H1 (cell line): Measurements from ENCODE around the gene HAGH. TPM values are rescaled to one million over a fixed set of nuclear protein-coding genes. Genes with fewer than 3 reads are reported as not detected.

Experiments used
- CTCF ChIA-PET: fragments of 300-600 bp; sonication (Branson Sonifier 250); formaldehyde crosslinking; loops from one replicate; lab custom pipeline; 2021; ENCODE audit not compliant: partially characterized antibody; lab: Charles Lee
- POLR2A ChIA-PET: fragments of 300-600 bp; sonication (Branson Sonifier 250); formaldehyde crosslinking; loops from one replicate; lab custom pipeline; 2021; ENCODE audit warnings: inconsistent platforms; ENCODE audit not compliant: partially characterized antibody; lab: Charles Lee
- DNase-seq, 2 experiments: peaks; one replicate each; pipeline versions ENCODE4 v3.0.0 to v3.0.0-alpha.2; 2010 to 2022; ENCODE audit warnings: low spot score in 2 of 2, low read depth in 1 of 2, mixed read lengths in 1 of 2
- FAIRE-seq: peaks from 2 replicates; lab custom pipeline; 2011; peaks lifted over from hg19 to GRCh38; lab: Jason Lieb, UNC
- H2AFZ ChIP-seq: 2 replicates; pipeline ENCODE4 v1.8.1; 2012; ENCODE audit warnings: low read length, inconsistent platforms
- H2AK5ac ChIP-seq: 2 replicates; pipeline ENCODE4 v1.6.1; 2013; ENCODE audit warnings: low read depth, low read length
- H2BK120ac ChIP-seq: replicated peaks from 2 replicates; pipeline ENCODE3; 2013; ENCODE audit warnings: low read depth, low read length, inconsistent platforms
- H2BK12ac ChIP-seq: 2 replicates; pipeline ENCODE4 v1.6.1; 2013; ENCODE audit warnings: low read depth, low read length
- H2BK15ac ChIP-seq: 2 replicates; pipeline ENCODE4 v1.6.1; 2013; ENCODE audit warnings: low read length
- H2BK20ac ChIP-seq: 2 replicates; pipeline ENCODE4 v1.6.1; 2013; ENCODE audit warnings: low read length
- H2BK5ac ChIP-seq: 2 replicates; pipeline ENCODE4 v1.6.1; 2013; ENCODE audit warnings: low read depth, low read length
- H3K14ac ChIP-seq: 2 replicates; pipeline ENCODE4 v1.6.1; 2013; ENCODE audit warnings: inconsistent platforms; ENCODE audit not compliant: insufficient read length
- H3K18ac ChIP-seq: 2 replicates; pipeline ENCODE4 v1.6.1; 2013; ENCODE audit warnings: low read length; ENCODE audit errors: extremely low read depth
- H3K23ac ChIP-seq: 2 replicates; pipeline ENCODE4 v1.6.1; 2013; ENCODE audit warnings: inconsistent platforms; ENCODE audit not compliant: insufficient read length
- H3K23me2 ChIP-seq: 2 replicates; pipeline ENCODE4 v1.6.1; 2013; ENCODE audit warnings: low read depth, low read length
- H3K27ac ChIP-seq: 2 replicates; pipeline ENCODE4 v1.6.1; 2011; ENCODE audit warnings: low read depth, low read length, inconsistent platforms
- H3K27me3 ChIP-seq, 4 experiments: replicated peaks in 1 of 4; 1 replicate in 1 of 4; 2 replicates in 3 of 4; pipeline versions ENCODE4 v1.6.1 to v1.8.1; 2011 to 2013; ENCODE audit warnings: low read length in 3 of 4, mild to moderate bottlenecking in 3 of 4, inconsistent platforms in 2 of 4, mixed read lengths in 2 of 4, moderate library complexity in 1 of 4; ENCODE audit not compliant: control insufficient read depth in 3 of 4, insufficient read depth in 3 of 4; ENCODE audit errors: extremely low read depth in 1 of 4
- H3K36me3 ChIP-seq, 4 experiments: 2 replicates each; pipeline versions ENCODE4 v1.6.1 to v1.8.1; 2011 to 2013; ENCODE audit warnings: mild to moderate bottlenecking in 4 of 4, low read length in 3 of 4, moderate library complexity in 2 of 4, control low read depth in 1 of 4, inconsistent platforms in 1 of 4; ENCODE audit not compliant: insufficient read depth in 4 of 4, control insufficient read depth in 2 of 4
- H3K4ac ChIP-seq: replicated peaks from 2 replicates; pipeline ENCODE3; 2013; ENCODE audit warnings: low read length, low read depth, mixed read lengths, inconsistent platforms; ENCODE audit not compliant: insufficient read length
- H3K4me1 ChIP-seq, 4 experiments: replicated peaks in 1 of 4; 1 replicate in 1 of 4; 2 replicates in 3 of 4; pipeline versions ENCODE4 v1.6.1 to v1.8.1; 2011 to 2013; ENCODE audit warnings: low read length in 3 of 4, inconsistent platforms in 2 of 4, mixed read lengths in 1 of 4; ENCODE audit not compliant: insufficient read depth in 4 of 4, control insufficient read depth in 3 of 4
- H3K4me2 ChIP-seq, 2 experiments: 2 replicates each; pipeline versions ENCODE4 v1.6.1 to v1.8.1; 2011 to 2013; ENCODE audit warnings: low read depth in 2 of 2, low read length in 2 of 2, control low read depth in 1 of 2, inconsistent platforms in 1 of 2, mild to moderate bottlenecking in 1 of 2; ENCODE audit not compliant: insufficient read depth in 1 of 2
- H3K4me3 ChIP-seq, 4 experiments: fragments of 200-600, 300-600 bp in 1 of 4; sonication (generic), shearing (Covaris generic), sonication (Bioruptor Twin) in 1 of 4; 2 replicates each; pipeline versions ENCODE4 v1.5.1 to v1.8.1; 2011 to 2016; ENCODE audit warnings: low read length in 4 of 4, low read depth in 3 of 4, control low read depth in 2 of 4, inconsistent platforms in 2 of 4, mild to moderate bottlenecking in 2 of 4, mixed read lengths in 1 of 4, moderate library complexity in 1 of 4; ENCODE audit not compliant: insufficient read depth in 2 of 4; ENCODE audit errors: extremely low read depth in 1 of 4
- H3K56ac ChIP-seq: replicated peaks from 2 replicates; pipeline ENCODE3; 2013; ENCODE audit warnings: low read depth, mild to moderate bottlenecking, mixed read lengths, low read length, inconsistent platforms; ENCODE audit not compliant: insufficient read length
- H3K79me1 ChIP-seq: 2 replicates; pipeline ENCODE4 v1.6.1; 2013; ENCODE audit warnings: low read depth, low read length, control low read depth
- H3K79me2 ChIP-seq, 2 experiments: 2 replicates each; pipeline versions ENCODE4 v1.6.1 to v1.8.1; 2012 to 2013; ENCODE audit warnings: low read length in 2 of 2, mild to moderate bottlenecking in 2 of 2, inconsistent platforms in 1 of 2; ENCODE audit not compliant: insufficient read depth in 2 of 2, control insufficient read depth in 1 of 2
- H3K9ac ChIP-seq, 4 experiments: replicated peaks in 1 of 4; 1 replicate in 1 of 4; 2 replicates in 3 of 4; pipeline versions ENCODE4 v1.6.1 to v1.8.1; 2011 to 2013; ENCODE audit warnings: low read depth in 3 of 4, low read length in 3 of 4, control low read depth in 2 of 4, mild to moderate bottlenecking in 2 of 4, moderate library complexity in 2 of 4, inconsistent platforms in 1 of 4; ENCODE audit errors: extremely low read depth in 1 of 4
- H3K9me3 ChIP-seq, 2 experiments: 2 replicates each; pipeline versions ENCODE4 v1.6.1 to v1.8.1; 2012 to 2013; ENCODE audit warnings: mild to moderate bottlenecking in 2 of 2, moderate library complexity in 2 of 2, control low read depth in 1 of 2, inconsistent platforms in 1 of 2, low read depth in 1 of 2, low read length in 1 of 2, mixed read lengths in 1 of 2; ENCODE audit not compliant: insufficient read depth in 2 of 2
- H4K20me1 ChIP-seq, 2 experiments: replicated peaks in 1 of 2; 2 replicates each; pipeline versions ENCODE3 to v1.8.1; 2011 to 2013; ENCODE audit warnings: inconsistent platforms in 2 of 2, low read length in 2 of 2, mild to moderate bottlenecking in 1 of 2; ENCODE audit not compliant: insufficient read depth in 2 of 2, control insufficient read depth in 1 of 2
- H4K5ac ChIP-seq: 2 replicates; pipeline ENCODE4 v1.6.1; 2013; ENCODE audit warnings: low read length, low read depth, mixed read lengths, inconsistent platforms; ENCODE audit not compliant: insufficient read length
- H4K8ac ChIP-seq: 2 replicates; pipeline ENCODE4 v1.8.0; 2013; ENCODE audit warnings: mild to moderate bottlenecking, moderate library complexity, low read length, inconsistent platforms; ENCODE audit not compliant: insufficient read depth; ENCODE audit errors: extremely low read depth
- H4K91ac ChIP-seq: replicated peaks from 2 replicates; pipeline ENCODE3; 2013; ENCODE audit warnings: low read length, mixed read lengths, inconsistent platforms; ENCODE audit not compliant: insufficient read length
- EGR1 ChIP-seq: IDR thresholded peaks from 2 replicates; pipeline ENCODE4 v1.6.1; 2011; ENCODE audit warnings: low read depth, low read length, borderline replicate concordance
- NRF1 ChIP-seq: IDR thresholded peaks from 2 replicates; pipeline ENCODE4 v1.6.1; 2011; ENCODE audit warnings: mild to moderate bottlenecking, low read depth, low read length, improper control_type of control experiment
- SP2 ChIP-seq: IDR thresholded peaks from 2 replicates; pipeline ENCODE4 v1.6.1; 2012; ENCODE audit warnings: mild to moderate bottlenecking, low read length, inconsistent platforms
- WGBS, 2 experiments: shearing (Covaris generic) in 1 of 2; methylation state at CpG; one replicate each; pipeline versions ENCODE4 v1.1.6 to v1.1.7; 2013 to 2015; ENCODE audit warnings: low lambda C conversion rate in 2 of 2, mixed read lengths in 2 of 2, inconsistent platforms in 1 of 2, low coverage in 1 of 2, missing lambda C conversion rate in 1 of 2; ENCODE audit not compliant: insufficient replicate concordance in 2 of 2, insufficient coverage in 1 of 2, insufficient read length in 1 of 2; ENCODE audit errors: extremely low coverage in 1 of 2, missing lambda C conversion rate in 1 of 2; 5-methylcytosine and 5-hydroxymethylcytosine counted together
- polyA plus RNA-seq, 7 experiments: library from polyadenylated mRNA; depleted of rRNA in 3 of 7; stranded (reverse) in 5 of 7; unstranded in 2 of 7; fragments of >200 nt in 5 of 7; fragments of 200-250 nt in 2 of 7; gene quantifications; 1 replicate in 5 of 7; 2 replicates in 1 of 7; 4 replicates in 1 of 7; pipeline versions ENCODE4 v1.2.1 to v1.2.3, GENCODE V29; 2011 to 2013; ENCODE audit warnings: missing spikeins in 2 of 7, mixed read lengths in 2 of 7
- total RNA-seq: library from RNA; stranded (reverse); fragmentation: NEBNext Ultra II Directional; extraction: Animal tissue kit (Norgen Biotek cat#: 25700); gene quantifications from 2 replicates; pipeline ENCODE4 v1.2.1, GENCODE V29; 2021

The HAGH gene
- total and polyA plus RNA-seq, 2 of the 8 experiments (the other 6 are each of a cell fraction or from before 2014, with no cell fraction given): 28.7 to 40.6 TPM

DNA sequence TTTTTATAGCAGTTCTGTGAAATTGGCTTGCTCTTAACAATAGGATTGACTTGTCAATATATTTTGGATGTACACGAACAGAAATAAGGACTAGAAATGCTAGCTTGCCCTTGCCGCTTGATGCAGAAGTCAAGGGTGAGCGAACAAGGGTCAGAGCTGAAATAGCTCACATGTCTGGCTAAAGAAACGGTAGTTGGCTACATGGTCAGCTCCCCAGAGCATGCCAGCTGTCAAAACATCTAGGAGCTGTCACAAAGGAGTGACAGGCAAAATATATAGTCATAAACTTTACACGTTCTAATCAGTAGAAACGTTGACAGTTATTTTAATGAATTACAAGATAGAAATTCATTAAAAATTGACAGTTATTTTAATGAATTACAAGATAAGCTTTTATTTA, 48.2 kb upstream of the HAGH start:
- Histone ChIP-seq H3K79me1 (no peaks in the 10 kb centered on the region), H2BK5ac (no peak overlapping the region), H2BK20ac (no peak overlapping the region), H2BK15ac (no peak overlapping the region), H3K14ac (no peak overlapping the region), H3K18ac (no peak overlapping the region), H3K23me2 (no peaks in the 10 kb centered on the region), H3K79me2 (no peaks in the 10 kb centered on the region), H4K5ac (no peak overlapping the region), H3K27me3 (peaks cover 0 to 18% (median 6%) of the 10 kb centered on the region in 4 experiments; a peak in 6 of 7 replicates), H3K36me3 (no peaks in the 10 kb centered on the region), H4K8ac (no peak overlapping the region), H3K4me3 (no peak overlapping the region), H2BK120ac (no peak overlapping the region), H3K23ac (no peak overlapping the region), H2AK5ac (no peak overlapping the region), H4K91ac (no peak overlapping the region), H4K20me1 (no peaks in the 10 kb centered on the region), H3K9ac (no peak overlapping the region), H3K9me3 (no peaks in the 10 kb centered on the region), H2BK12ac (no peak overlapping the region), H3K4ac (no peak overlapping the region), H3K27ac (no peak overlapping the region), H2AFZ (no peak overlapping the region), H3K56ac (no peak overlapping the region), H3K4me1 (peaks cover 0 to 4% (median under 1%) of the 10 kb centered on the region in 4 experiments; a peak in 2 of 7 replicates), H3K4me2 (no peak overlapping the region)
- 81% methylated on average over 6 of the region's 6 CpGs; no CpG with 5 or more reads in 1 of the 2 experiments for WGBS, 2 experiments
- no peak for TF ChIP-seq EGR1
- TF ChIP-seq SP2: no peak
- no peak for TF ChIP-seq NRF1
- FAIRE-seq: no peak
- ChIA-PET POLR2A (interaction anchor here (1.9 kb wide), 1 partner anchor 52 kb away, joined by 4 read pairs; no protein-coding TSS in a partner anchor), CTCF (interaction anchor here (0.6 to 2.8 kb wide), 4 partner anchors 9 to 78 kb away, joined by 3 to 10 read pairs (median 4); no protein-coding TSS in a partner anchor)
- DNase-seq: no peak
